HG03045 (cell line): Measurements from ENCODE around the gene MXRA5.
"Not testable (repeated sequence)": the region's sequence is repeated elsewhere in the genome, so short reads cannot be mapped to it uniquely, and the experiment has no call there.

Experiments
- ATAC-seq: cut with Tn5 transposase; IDR thresholded peaks from one replicate; pipeline ENCODE4 v1.9.1; 2021; ENCODE audit warnings: mild to moderate bottlenecking, moderate library complexity; ENCODE audit not compliant: unreplicated experiment

MXRA5 gene, protein sequence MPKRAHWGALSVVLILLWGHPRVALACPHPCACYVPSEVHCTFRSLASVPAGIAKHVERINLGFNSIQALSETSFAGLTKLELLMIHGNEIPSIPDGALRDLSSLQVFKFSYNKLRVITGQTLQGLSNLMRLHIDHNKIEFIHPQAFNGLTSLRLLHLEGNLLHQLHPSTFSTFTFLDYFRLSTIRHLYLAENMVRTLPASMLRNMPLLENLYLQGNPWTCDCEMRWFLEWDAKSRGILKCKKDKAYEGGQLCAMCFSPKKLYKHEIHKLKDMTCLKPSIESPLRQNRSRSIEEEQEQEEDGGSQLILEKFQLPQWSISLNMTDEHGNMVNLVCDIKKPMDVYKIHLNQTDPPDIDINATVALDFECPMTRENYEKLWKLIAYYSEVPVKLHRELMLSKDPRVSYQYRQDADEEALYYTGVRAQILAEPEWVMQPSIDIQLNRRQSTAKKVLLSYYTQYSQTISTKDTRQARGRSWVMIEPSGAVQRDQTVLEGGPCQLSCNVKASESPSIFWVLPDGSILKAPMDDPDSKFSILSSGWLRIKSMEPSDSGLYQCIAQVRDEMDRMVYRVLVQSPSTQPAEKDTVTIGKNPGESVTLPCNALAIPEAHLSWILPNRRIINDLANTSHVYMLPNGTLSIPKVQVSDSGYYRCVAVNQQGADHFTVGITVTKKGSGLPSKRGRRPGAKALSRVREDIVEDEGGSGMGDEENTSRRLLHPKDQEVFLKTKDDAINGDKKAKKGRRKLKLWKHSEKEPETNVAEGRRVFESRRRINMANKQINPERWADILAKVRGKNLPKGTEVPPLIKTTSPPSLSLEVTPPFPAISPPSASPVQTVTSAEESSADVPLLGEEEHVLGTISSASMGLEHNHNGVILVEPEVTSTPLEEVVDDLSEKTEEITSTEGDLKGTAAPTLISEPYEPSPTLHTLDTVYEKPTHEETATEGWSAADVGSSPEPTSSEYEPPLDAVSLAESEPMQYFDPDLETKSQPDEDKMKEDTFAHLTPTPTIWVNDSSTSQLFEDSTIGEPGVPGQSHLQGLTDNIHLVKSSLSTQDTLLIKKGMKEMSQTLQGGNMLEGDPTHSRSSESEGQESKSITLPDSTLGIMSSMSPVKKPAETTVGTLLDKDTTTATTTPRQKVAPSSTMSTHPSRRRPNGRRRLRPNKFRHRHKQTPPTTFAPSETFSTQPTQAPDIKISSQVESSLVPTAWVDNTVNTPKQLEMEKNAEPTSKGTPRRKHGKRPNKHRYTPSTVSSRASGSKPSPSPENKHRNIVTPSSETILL (N-terminal part only)

DNA sequence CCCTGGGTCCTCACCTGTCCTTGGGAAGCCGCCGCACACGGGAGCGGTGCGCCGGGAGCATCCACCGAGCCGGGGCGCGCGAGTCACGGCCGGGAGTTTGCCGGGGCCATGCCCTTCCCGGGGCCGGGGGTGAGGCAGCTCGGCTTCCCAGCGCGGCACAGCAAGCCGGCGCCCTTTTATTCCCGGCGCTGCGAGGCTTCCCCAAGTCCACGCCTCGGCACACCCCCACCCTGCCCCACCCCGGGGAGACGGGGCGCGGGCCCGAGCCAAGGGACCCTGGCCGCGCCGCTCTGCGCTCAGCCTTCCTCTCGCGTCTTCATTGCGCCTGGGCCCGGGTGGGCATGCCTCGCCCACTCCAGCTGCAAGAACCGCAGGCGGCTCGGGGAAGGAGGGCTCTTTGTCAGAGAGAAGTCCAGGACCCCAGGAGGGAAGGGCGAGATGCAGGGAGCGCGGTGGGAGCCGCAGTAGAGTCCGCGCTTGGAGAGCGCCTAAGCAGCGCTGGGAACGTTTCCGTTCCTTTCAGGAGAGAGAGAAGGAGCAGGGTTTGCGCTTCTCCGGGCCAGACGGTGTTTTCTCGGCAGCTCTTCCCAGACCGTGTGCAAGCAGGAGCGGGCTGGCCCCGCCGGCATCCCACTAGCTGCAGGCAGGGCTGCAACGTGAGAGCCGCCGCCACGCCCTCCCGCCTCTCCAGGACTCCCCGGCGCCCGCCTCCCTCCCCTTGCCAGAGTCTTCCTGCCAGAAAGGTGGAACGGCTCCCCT, at the start of gene MXRA5:
MXRA5 (minus strand) TSS at position 152 of the 759 bp plus-strand sequence. CDS start 2,819 bp downstream, outside the sequence.
- no peak for ATAC-seq

DNA sequence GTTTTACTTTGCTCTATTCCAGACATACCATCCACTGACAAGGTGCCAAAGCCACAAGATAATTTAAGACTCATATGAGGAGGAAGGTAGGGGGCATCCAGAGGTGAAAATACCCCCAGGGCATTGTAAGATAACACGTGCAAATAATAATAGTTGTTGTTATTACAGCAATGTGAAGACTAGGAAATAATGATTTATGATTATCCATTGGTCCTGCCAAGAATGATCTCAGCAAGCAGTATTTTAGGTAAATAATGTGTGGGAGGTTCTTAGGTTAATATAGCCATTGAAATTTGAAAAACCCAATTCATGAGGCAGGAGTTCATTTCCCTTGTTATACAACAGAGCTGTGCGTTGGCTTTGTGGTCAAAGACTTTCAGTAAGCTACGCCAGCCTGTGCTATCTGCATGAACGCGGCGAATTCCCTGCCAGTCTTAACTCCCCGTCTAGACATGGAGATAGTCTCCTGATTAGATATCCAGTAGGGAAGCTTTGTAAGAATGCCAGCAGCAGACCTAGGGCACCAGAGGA, 47.2 kb upstream of the MXRA5 start:
- ATAC-seq, result no peak

DNA sequence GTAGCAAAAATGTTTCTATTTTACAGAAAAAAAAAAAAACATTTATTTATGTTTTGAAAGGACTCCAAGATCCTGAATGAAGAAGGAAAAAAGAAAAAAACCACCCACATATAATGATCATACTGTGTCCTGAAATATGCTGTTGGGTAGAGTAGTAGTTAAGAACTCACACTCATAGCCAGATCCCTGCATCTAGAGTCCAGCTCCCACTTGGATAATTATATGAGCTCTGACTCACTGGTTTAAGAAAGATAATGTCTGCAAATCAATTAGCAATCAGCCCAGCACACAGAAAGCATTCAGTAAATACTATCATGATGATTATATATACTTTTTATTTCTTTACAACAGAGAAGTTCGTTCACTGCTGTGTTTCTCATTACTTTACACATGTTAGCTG, 46.7 kb upstream of the MXRA5 start:
- ATAC-seq, result no peak

DNA sequence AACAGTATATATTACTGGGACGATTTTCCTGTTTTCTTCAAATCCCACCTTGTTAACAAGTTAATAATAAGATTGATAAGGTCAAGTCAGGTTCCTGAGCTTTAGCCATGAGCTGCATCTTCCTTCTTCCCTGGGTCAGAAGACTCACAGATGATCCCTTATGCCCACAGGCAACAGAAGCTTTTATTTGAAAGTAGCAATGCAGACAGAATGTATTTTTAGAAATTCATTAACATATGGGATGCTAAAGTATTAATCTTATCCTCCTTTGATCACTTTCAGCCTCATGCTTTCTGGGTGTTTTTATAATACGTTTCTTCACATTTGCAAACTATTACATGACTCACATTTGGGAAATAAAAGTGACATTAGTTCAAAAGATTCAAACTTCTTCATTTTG, 42.0 kb upstream of the MXRA5 start:
- ATAC-seq, result no peak

DNA sequence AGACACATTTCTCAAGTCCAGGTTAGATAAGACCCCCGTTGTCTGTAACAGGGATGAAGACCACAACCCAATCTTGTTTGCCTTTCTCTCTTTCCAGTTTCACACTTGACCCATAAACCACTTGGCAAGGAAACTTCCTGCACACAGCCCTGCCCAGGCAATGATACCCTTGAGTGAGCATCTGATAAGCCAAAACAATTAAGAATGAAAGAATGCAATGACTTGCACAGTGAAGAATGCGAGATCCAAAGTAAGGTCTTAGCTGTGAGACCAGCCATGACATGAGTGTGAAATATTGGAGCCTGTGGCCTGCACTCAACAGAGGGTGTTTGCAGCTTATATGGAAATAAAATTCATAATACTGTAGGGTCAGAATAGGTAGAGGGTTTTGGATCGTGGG, 37.9 kb upstream of the MXRA5 start:
- no peak for ATAC-seq

DNA sequence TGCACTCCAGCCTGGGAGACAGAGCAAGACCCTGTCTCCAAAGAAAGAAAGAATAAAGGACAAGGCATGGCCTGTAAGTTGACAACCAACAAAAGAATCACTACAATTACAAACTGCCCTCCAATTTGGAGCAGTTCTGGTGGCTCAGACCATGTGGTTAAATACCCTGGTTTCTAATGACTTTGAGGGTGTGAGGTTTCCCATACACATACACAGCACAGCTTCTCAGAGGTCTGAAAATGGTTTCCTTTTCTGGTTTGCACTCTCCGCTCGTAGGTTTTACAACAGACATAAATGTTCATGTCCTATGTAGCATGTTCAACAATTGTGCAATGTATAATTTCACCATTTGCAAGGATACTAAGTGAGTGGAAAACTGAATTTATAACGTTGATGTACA, 34.2 kb upstream of the MXRA5 start:
- ATAC-seq, result no peak

DNA sequence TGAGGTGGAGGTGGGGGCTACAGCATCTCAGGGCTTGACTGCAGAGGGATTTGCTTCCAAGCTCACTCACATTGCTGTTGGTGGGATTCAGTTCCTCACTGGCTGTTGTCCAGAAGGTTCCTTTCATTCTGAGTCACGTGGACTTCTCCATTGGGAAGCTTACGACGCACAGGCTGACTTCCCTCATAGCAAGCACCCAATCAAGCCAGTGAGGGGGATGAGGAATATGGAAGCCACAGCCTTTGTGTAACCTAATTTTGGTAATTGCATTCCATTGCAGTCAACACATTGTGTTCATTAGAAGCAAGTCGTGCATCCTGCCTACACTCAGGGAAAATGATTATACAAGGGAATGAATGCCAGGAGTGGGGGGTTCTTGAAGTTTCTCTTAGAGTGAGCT, 32.7 kb upstream of the MXRA5 start:
- ATAC-seq, result no peak

DNA sequence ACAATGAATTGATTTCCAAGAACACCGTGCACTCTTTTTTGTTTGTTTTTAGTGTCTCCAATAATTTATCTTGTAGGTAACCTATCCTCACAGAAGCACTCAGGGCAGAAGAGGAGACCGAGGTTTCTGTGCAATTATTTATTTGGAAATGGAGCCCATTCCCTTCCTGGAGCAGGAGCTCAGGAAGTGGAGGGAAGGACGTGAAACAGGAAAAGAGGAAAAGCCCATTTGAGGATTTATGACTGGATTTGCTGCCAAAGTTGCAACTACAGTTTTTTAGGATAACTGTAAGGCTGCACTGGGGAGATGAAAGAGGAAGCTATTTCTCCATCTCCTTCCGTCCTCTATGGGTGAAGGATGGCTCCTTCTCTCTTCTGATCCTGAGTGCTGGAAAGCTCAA, 31.7 kb upstream of the MXRA5 start:
- no peak for ATAC-seq

DNA sequence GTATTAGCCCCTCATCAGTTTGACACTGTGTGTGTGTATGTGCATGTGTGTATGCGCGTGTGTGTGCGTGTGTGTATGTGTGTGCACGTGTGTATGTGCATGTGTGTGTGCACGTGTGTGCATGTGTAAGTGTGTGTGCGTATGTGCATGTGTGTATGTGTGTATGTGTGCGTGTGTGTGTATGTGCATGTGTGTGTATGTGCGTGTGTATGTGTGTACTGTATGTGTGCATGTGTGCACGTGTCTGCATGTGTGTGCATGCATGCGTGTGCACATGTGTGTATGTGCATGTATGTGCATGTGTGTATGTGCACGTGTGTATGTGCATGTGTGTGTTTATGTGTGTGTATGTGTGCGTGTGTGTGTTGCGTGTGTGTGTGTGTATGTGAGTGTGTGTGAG, 31.1 kb upstream of the MXRA5 start:
- no peak for ATAC-seq

DNA sequence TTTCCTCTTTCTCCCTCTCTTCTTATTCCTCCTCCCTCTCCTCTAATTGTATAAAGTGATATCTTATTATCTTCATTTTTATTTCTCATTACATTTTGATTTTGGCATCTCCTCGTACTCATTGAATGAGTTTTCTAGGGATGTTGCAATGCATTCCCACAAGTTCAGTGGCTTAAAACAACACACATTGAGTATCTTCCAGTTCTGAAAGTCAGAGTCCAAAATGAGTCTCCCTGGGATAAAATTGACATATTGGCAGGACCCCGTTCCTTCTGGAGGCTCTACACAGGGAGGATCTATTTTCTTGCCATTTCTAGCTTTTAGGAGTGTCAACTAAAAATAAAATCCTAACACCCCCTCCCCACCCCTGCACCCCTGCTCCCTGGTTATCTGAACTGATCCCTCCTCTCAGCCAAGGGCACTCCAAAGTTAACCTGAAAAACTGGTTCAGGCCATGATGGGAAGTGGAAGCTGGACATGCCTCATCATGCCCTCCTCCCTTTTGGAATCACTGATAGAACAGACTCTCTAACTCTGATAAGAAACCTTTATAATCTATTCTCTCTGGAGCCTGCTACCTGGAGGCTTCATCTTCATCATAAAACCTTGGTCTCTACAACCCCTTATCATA, 29.5 kb upstream of the MXRA5 start:
- ATAC-seq, result not testable (repeated sequence)

DNA sequence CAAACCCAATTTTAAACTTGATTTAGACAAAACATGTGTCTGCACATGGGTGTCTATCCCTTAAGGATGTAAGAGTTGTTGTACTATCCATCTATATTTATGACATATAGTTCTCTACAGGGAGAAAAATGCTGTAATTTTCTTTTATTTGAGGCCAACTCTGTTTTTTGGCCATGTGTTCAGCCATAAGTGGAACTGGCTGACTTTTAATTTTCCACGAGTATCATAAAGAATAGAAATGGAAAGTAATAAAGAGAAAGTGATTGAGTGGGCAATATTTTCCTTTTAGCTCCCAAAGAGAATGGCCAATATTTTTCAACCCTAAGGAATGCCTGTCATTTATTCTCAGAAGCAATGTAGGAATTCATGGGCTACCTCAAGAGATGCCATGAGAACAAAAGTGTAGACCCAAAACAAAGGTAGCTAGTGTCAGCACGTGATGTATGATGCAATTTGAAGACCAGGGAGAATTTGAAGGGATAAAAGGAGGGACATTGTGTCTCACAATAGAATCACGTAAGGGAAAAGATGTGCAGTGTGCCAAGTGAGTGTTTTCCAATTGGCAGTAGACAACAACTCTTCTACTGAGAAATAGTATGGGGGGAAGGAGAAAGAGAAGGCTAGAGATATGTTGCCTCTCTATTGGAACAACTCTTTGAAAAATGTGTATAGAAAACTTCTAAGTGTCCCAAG, 27.8 kb upstream of the MXRA5 start:
- ATAC-seq, result no peak

DNA sequence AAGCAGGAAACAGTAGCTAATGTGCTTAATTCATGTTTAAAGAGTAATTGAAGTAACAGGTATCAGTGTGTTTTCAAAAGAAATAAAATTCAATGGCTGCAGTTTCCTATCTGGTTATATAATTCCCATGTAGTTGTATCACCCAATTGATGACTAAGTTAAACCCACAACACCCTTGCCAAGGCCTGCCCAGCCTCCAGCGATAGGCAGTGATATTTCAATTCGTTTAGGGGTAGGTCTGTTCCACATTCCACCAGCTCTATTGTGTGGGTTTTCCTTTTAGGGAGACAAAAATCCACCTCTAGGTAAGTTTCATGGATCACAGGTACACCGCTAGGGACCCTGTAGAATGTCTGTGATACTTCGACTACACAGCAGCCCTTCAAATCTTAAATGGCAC, 24.7 kb upstream of the MXRA5 start:
- no peak for ATAC-seq

DNA sequence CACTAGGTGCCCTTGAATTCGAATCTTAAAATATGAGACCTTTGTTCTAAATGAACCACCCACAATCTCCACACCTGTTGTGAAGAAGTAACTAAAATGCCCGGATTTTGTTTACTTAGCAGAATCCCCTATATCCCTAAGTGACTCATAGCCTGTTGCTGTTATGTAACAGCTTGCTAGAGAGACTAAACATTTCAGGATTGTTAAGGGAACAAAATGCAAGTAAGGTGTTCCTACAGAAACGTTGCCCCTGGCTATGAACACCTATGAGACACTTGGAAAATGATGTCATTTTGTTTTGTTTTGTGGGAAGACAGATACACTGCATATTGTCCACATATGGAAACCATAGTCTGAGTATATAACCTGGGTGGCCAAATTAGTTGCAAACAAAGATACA, 24.2 kb upstream of the MXRA5 start:
- no peak for ATAC-seq

DNA sequence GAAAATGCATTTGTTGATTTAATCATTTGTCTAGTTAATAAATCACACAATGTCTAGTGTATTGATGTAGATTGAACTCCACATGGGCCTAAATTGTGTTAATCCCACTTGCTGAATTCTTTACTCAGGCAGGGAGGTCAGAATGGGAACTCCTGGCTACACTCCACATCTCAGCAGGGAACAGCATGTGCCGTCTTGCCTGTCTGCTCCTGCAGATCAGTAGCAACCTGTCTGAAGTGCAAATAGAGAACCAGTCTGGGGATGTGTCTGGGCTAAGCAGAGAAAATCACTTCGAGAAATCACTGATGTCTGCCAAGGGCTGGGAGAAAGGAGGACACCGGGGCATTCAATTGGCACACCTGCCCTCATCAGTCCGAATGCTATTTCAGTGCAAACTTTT, 16.5 kb upstream of the MXRA5 start:
- ATAC-seq, result no peak

DNA sequence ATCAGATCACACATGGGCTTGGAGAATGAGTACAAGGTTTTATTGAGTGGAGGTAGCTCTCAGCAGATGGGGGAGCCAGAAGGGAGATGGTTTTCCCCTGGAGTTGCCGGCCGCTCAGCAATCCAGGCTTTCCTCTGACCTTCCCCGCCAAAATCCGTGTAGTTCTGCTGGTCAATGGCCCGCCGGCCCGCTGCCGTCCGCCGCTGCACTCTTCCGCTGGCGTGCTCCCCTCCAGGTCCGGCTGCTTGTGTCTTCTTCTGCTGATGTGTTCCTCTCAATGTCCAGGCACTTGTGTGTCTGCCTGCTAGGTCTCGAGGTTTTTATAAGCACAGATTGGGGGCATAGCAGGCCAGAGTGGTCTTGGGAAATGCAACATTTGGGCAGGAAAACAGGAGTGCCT, 14.4 kb upstream of the MXRA5 start:
- no peak for ATAC-seq

DNA sequence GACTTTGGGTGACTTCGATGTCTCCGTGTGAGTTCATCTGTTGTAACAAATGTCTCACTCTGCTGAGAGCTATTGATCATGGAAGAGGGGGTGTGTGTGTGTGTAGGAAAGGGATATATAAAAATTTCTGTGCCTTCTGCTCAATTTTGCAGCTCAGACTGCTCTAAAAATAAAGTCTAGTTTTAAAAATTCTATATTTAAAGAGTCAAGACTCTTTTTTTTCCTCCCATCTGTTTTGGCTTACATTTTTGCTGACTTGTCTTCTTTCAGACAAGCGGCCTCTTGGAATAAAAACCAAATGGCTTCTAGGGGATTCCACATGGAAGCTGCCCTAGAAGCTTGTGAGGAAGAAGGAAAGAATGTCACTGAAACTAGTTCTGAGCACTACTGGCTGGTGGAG, 6.3 kb upstream of the MXRA5 start:
- ATAC-seq, result not testable (repeated sequence)

DNA sequence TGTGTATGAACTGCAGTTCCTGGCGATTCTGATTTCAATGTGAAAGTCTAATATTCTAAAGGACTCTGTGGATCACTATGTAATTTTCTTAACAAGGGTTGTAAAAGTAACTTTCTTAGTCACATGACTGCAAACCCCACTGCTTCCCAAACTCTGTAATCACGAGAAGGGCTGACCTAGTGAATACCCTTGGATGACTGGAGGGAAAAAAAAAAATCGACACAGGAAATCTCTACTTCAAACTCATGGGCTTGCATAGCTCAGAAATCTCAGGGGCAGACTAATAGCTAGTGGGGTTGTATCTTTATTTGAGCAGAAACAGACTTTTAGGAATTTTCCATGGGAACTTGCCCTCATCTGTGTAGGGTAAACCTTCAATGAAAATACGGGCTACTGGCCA, 4.8 kb upstream of the MXRA5 start:
- ATAC-seq, result no peak

DNA sequence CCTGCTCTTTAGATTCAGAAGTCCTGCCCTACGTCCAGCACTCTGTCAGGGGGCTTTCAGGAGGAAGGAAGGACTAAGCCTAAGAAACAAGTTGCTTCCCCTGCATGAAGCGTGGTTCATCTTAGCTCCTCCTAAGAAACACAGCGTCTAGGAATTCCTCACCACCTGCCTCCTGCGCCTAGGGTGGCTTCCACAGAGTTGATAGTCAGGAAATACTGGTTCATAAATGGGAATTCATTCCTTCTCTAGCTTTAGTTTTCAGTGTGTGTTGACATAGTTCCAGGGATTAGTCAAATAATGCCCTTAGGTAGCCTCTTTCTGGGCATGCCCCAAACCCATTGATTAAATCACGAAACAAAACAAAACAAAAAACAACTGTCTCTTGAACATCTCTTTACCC, 1.7 kb upstream of the MXRA5 start:
- no peak for ATAC-seq
